Panc1 (cell line): Measurements from ENCODE around the gene EXT2. TPM values are rescaled to one million over a fixed set of nuclear protein-coding genes. Genes with fewer than 3 reads are reported as not detected.

Experiments
- ATAC-seq: fragments of 200-7000 bp; cut with Tn5 transposase; 2 replicates; pipeline ENCODE4 v1.9.1; 2020; ENCODE audit warnings: mild to moderate bottlenecking, moderate library complexity
- BruUV-seq: library from RNA; stranded (reverse); fragments of 400-500 nt; replicated peaks from 2 replicates; lab custom pipeline; 2021; lab: Mats Ljungman, UMichigan
- CTCF ChIA-PET: fragments of 300-600 bp; sonication (Branson Sonifier 250); formaldehyde crosslinking; loops from one replicate; lab custom pipeline; 2022; ENCODE audit warnings: antibody characterized with exemption; lab: Charles Lee
- POLR2A ChIA-PET: fragments of 300-600 bp; sonication (Branson Sonifier 250); formaldehyde crosslinking; loops from one replicate; lab custom pipeline; 2022; ENCODE audit warnings: antibody characterized with exemption; lab: Charles Lee
- DNase-seq: peaks from one replicate; pipeline ENCODE4 v3.0.0-alpha.2; 2010; ENCODE audit warnings: low read depth, low spot score
- H3K27ac ChIP-seq: 2 replicates; pipeline ENCODE4 v1.5.1; 2011; ENCODE audit warnings: mild to moderate bottlenecking, low read length, inconsistent platforms
- H3K27me3 ChIP-seq: fragments of 200-500 bp; sonication (Bioruptor generic); 2 replicates; pipeline ENCODE4 v1.6.0; 2014; ENCODE audit warnings: low read length, inconsistent platforms; ENCODE audit not compliant: control insufficient read depth, insufficient read depth
- H3K36me3 ChIP-seq: fragments of 200-500 bp; sonication (Bioruptor generic); 2 replicates; pipeline ENCODE4 v1.5.1; 2014; ENCODE audit warnings: inconsistent platforms, mild to moderate bottlenecking, low read length, moderate library complexity; ENCODE audit not compliant: control insufficient read depth, insufficient read depth
- H3K4me1 ChIP-seq: 2 replicates; pipeline ENCODE4 v1.5.1; 2011; ENCODE audit warnings: inconsistent platforms, mild to moderate bottlenecking, low read length, moderate library complexity; ENCODE audit not compliant: control insufficient read depth, insufficient read depth
- H3K4me3 ChIP-seq, 2 experiments: 2 replicates each; pipeline ENCODE4 v1.5.1; 2011 to 2012; ENCODE audit warnings: low read depth in 2 of 2, low read length in 2 of 2, mild to moderate bottlenecking in 2 of 2, inconsistent platforms in 1 of 2, moderate library complexity in 1 of 2
- H3K9me3 ChIP-seq: fragments of 200-500 bp; sonication (Bioruptor generic); 2 replicates; pipeline ENCODE4 v1.5.1; 2014; ENCODE audit warnings: low read depth, mild to moderate bottlenecking, inconsistent platforms, low read length, moderate library complexity; ENCODE audit not compliant: control insufficient read depth, insufficient read depth
- POLR2AphosphoS5 ChIP-seq: IDR thresholded peaks from 2 replicates; pipeline ENCODE4 v1.6.1; 2012; ENCODE audit warnings: mild to moderate bottlenecking, low read depth, low read length, moderate library complexity
- REST ChIP-seq, 2 experiments: IDR thresholded peaks; 2 replicates each; pipeline ENCODE4 v1.6.1; 2011 to 2012; ENCODE audit warnings: low read depth in 2 of 2, control low read depth in 1 of 2, low read length in 1 of 2, mild to moderate bottlenecking in 1 of 2, moderate library complexity in 1 of 2; ENCODE audit not compliant: insufficient read depth in 1 of 2
- SIN3A ChIP-seq: IDR thresholded peaks from 2 replicates; pipeline ENCODE4 v1.6.1; 2012; ENCODE audit warnings: low read depth, mild to moderate bottlenecking, low read length, moderate library complexity, borderline replicate concordance; ENCODE audit not compliant: insufficient read depth
- TCF7L2 ChIP-seq: IDR thresholded peaks from 2 replicates; pipeline ENCODE4 v1.6.1; 2011; ENCODE audit warnings: mild to moderate bottlenecking, low read depth, low read length, inconsistent platforms
- in situ Hi-C: cut with HindIII; loops from 2 replicates; pipeline ENCODE4 v1.10.0; 2016; ENCODE audit warnings: low sequenced_read_pairs, low pct_unique_long_range_greater_than_20kb
- intact Hi-C: fragments of 100-400 bp; cut with micrococcal nuclease; formaldehyde crosslinking; loops from one replicate; pipeline ENCODE4 v1.10.0; 2022; ENCODE audit not compliant: unreplicated experiment
- total RNA-seq: library from RNA; stranded (reverse); gene quantifications from one replicate; pipeline ENCODE4 v1.2.1, GENCODE V29; 2021; ENCODE audit not compliant: unreplicated experiment
- TF ChIP-seq, protein P1 (sequence below): fragments of 450-650 bp; IDR thresholded peaks from 2 replicates; pipeline ENCODE4 v1.5.1; 2017; ENCODE audit warnings: mild to moderate bottlenecking

Gene EXT2
- total RNA-seq, 1 experiment from 2014 or later: 57.5 TPM

- H3K4me3 ChIP-seq: no peak overlapping the region
- TF ChIP-seq POLR2AphosphoS5 (no peak), REST (IDR thresholded peaks at IDR 0.05; ENCODE audit: insufficient read depth in 1 of 2, low read depth in 2 of 2, low read length in 1 of 2) (no peak)
- CTCF ChIA-PET: no interaction called here
- ATAC-seq (no peak), DNase-seq (no peak)
- in situ Hi-C loops: no loop called here
- no peak overlapping the region for H3K27ac ChIP-seq
- H3K27me3 ChIP-seq: no peaks in the 10 kb centered on the region
- intact Hi-C loops: no loop called here
- POLR2A ChIA-PET: interaction anchor here (0.5 kb wide), 1 partner anchor 36 kb away, joined by 15 read pairs; no protein-coding TSS in a partner anchor
- no peaks in the 10 kb centered on the region for H3K4me1 ChIP-seq
- no peaks in the 10 kb centered on the region for H3K9me3 ChIP-seq
- BruUV-seq: no TSS peak
- H3K36me3 ChIP-seq: no peaks in the 10 kb centered on the region; the same call in 1 of the 2 replicates
Observed at GRCh38 chr11:44171518-44171917, 76.0 kb downstream of the EXT2 start.

- no peaks in the 10 kb centered on the region for H3K27me3 ChIP-seq
- CTCF ChIA-PET: no interaction called here
- BruUV-seq: no TSS peak
- TF ChIP-seq TCF7L2 (no peak), POLR2AphosphoS5 (no peak), REST (IDR thresholded peaks at IDR 0.05; ENCODE audit: insufficient read depth in 1 of 2, low read depth in 2 of 2, low read length in 1 of 2) (no peak), SIN3A (no peak)
- TF ChIP-seq, protein P1, sequence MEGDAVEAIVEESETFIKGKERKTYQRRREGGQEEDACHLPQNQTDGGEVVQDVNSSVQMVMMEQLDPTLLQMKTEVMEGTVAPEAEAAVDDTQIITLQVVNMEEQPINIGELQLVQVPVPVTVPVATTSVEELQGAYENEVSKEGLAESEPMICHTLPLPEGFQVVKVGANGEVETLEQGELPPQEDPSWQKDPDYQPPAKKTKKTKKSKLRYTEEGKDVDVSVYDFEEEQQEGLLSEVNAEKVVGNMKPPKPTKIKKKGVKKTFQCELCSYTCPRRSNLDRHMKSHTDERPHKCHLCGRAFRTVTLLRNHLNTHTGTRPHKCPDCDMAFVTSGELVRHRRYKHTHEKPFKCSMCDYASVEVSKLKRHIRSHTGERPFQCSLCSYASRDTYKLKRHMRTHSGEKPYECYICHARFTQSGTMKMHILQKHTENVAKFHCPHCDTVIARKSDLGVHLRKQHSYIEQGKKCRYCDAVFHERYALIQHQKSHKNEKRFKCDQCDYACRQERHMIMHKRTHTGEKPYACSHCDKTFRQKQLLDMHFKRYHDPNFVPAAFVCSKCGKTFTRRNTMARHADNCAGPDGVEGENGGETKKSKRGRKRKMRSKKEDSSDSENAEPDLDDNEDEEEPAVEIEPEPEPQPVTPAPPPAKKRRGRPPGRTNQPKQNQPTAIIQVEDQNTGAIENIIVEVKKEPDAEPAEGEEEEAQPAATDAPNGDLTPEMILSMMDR: no peak
- in situ Hi-C loops (no loop called here), intact Hi-C loops (no loop called here)
- no peak overlapping the region for H3K27ac ChIP-seq
- H3K36me3 ChIP-seq: no peaks in the 10 kb centered on the region; the same call in 1 of the 2 replicates
- no peaks in the 10 kb centered on the region for H3K4me1 ChIP-seq
- no peak overlapping the region for H3K4me3 ChIP-seq
- ATAC-seq (no peak), DNase-seq (no peak)
- POLR2A ChIA-PET: no interaction called here
- no peaks in the 10 kb centered on the region for H3K9me3 ChIP-seq
Observed at GRCh38 chr11:44172966-44173365, 77.5 kb downstream of the EXT2 start.
